NCI-H1092 treated with DMSO at 0.1 percent for 48 hours (cell line): Measurements from ENCODE around the gene CXADR.
A peak's percentile ranks its signal among the peaks of the same experiment; 100 is the strongest.
"Not testable (repeated sequence)": the region's sequence is repeated elsewhere in the genome, so short reads cannot be mapped to it uniquely, and the experiment has no call there.

Experiments
- DNase-seq: peaks from one replicate; lab custom pipeline; 2025; lab: John Stamatoyannopoulos, UW

The CXADR gene

GRCh38 chr21:17512253-17513213 lies at the start of gene CXADR:
Gene CXADR, plus strand, starts transcription at chr21:17513043. Its CDS starts 87 bp downstream, at chr21:17513130.
- peak; percentile 77 for DNase-seq

GRCh38 chr21:17466166-17466565 lies 46.7 kb upstream of the CXADR start:
- no peak for DNase-seq

GRCh38 chr21:17467392-17467791 lies 45.5 kb upstream of the CXADR start:
- DNase-seq, result no peak

- no peak for DNase-seq
Measured at GRCh38 chr21:17467829-17468228, 45.0 kb upstream of the CXADR start.

- DNase-seq, result no peak
Measured at GRCh38 chr21:17468698-17469097, 44.1 kb upstream of the CXADR start.

- no peak for DNase-seq
Measured at GRCh38 chr21:17469727-17470126, 43.1 kb upstream of the CXADR start.

GRCh38 chr21:17472182-17472581 lies 40.7 kb upstream of the CXADR start:
- no peak for DNase-seq

GRCh38 chr21:17472592-17473271 lies 40.1 kb upstream of the CXADR start:
- DNase-seq, result no peak

- no peak for DNase-seq
Measured at GRCh38 chr21:17476006-17476405, 36.8 kb upstream of the CXADR start.

GRCh38 chr21:17478156-17478555 lies 34.7 kb upstream of the CXADR start:
- not testable (repeated sequence) for DNase-seq

GRCh38 chr21:17479606-17480005 lies 33.2 kb upstream of the CXADR start:
- no peak for DNase-seq

- DNase-seq, result no peak
Measured at GRCh38 chr21:17482928-17483327, 29.9 kb upstream of the CXADR start.

GRCh38 chr21:17488620-17489019 lies 24.2 kb upstream of the CXADR start:
- DNase-seq, result no peak

- peak; percentile 38 for DNase-seq
Measured at GRCh38 chr21:17489565-17489964, 23.3 kb upstream of the CXADR start.

GRCh38 chr21:17491716-17492414 lies 21.0 kb upstream of the CXADR start:
- no peak for DNase-seq

GRCh38 chr21:17492415-17493168 lies 20.3 kb upstream of the CXADR start:
- no peak for DNase-seq

- DNase-seq, result no peak
Measured at GRCh38 chr21:17494051-17494450, 18.8 kb upstream of the CXADR start.

- DNase-seq, result no peak
Measured at GRCh38 chr21:17495680-17496079, 17.2 kb upstream of the CXADR start.

- DNase-seq, result no peak
Measured at GRCh38 chr21:17497316-17497715, 15.5 kb upstream of the CXADR start.

GRCh38 chr21:17498586-17498985 lies 14.3 kb upstream of the CXADR start:
- no peak for DNase-seq

- no peak for DNase-seq
Measured at GRCh38 chr21:17501107-17502006, 11.5 kb upstream of the CXADR start.
